ENCODE data around the gene NCAPH2.
"Not testable (repeated sequence)": the region's sequence is repeated elsewhere in the genome, so short reads cannot be mapped to it uniquely, and the experiment has no call there.

NCAPH2 gene

DNA sequence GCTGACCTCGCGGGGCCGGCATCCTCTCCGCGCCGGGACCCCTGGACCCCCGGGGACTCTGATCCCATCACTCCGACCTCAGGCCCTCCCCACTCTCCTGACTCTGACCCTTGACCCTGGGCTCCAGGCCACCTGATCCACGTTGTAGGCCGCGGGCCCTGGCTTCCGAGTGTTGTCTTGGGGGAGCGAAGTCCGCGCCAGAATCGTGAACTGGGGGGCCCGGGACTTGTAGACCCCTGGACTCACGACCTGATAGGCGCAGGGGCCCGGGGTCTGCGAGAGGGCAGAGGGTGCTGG is 22.5 kb downstream of the NCAPH2 start:
- peak overlapping the region; percentile 71 for H3K27ac ChIP-seq

DNA sequence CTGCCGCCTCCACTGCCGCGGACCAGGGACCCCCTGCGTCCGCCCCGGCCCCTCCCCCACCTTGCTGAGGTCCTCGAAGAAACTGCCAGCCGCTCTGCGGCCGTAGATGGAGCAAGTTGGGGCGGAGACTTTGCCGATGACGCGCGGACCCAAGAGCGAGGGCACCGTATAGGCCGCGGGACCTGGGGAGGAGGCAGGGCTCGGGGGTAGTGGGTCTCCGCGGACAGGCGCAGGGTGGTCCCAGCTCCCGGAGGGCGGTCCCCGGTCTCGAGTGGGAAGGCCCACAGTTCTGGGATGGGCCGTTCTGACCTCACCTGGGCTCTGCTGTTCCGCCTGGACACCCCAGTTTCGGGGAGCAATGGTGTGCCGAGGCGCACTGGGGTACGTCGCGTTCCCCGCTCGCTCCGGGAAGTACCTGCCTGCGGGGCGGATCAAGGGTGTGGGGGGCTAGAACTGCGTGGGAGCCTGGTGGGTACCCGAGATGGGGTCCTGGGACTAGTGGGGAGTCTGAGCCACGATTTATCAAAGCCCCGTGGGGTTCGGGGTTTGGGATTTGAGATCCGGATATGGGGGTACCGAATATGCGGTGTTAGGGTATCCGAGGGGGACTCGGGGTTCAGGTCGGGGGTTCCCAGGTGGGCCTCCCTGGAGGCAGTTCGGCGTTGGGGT is 23.0 kb downstream of the NCAPH2 start:
- TF ChIP-seq, protein P1, sequence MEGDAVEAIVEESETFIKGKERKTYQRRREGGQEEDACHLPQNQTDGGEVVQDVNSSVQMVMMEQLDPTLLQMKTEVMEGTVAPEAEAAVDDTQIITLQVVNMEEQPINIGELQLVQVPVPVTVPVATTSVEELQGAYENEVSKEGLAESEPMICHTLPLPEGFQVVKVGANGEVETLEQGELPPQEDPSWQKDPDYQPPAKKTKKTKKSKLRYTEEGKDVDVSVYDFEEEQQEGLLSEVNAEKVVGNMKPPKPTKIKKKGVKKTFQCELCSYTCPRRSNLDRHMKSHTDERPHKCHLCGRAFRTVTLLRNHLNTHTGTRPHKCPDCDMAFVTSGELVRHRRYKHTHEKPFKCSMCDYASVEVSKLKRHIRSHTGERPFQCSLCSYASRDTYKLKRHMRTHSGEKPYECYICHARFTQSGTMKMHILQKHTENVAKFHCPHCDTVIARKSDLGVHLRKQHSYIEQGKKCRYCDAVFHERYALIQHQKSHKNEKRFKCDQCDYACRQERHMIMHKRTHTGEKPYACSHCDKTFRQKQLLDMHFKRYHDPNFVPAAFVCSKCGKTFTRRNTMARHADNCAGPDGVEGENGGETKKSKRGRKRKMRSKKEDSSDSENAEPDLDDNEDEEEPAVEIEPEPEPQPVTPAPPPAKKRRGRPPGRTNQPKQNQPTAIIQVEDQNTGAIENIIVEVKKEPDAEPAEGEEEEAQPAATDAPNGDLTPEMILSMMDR (conservative IDR thresholded peaks at IDR 0.05) = no peak
- peak overlapping the region; percentile 71 for H3K27ac ChIP-seq

More for the DNA sequence above, 22.5 kb downstream of the NCAPH2 start:
- TF ChIP-seq, protein P1 (conservative IDR thresholded peaks at IDR 0.05) = no peak

DNA sequence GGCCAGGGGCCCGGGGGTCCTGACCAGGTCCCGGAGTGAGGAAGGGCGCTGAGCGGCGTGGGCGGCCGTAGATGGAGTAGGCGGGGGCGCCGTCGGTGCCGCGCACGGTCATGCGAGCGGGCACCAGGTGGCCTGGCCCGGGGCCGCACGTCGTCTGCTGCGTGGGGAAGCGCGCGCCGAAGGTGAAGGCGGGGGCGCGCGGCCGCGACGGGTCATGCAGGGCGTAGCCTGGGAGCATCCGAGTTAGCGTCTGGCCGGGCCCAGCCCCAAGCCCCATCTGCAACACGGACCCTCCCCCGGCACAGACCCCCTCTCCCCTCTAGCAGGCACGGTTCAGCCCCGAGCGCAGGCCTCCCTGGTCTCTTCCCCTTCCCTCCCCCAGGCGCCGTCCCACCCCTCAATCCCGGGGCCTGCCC is 23.5 kb downstream of the NCAPH2 start:
- H3K27ac ChIP-seq = peak overlapping the region; percentile 71
- TF ChIP-seq, protein P1 (conservative IDR thresholded peaks at IDR 0.05) = no peak

DNA sequence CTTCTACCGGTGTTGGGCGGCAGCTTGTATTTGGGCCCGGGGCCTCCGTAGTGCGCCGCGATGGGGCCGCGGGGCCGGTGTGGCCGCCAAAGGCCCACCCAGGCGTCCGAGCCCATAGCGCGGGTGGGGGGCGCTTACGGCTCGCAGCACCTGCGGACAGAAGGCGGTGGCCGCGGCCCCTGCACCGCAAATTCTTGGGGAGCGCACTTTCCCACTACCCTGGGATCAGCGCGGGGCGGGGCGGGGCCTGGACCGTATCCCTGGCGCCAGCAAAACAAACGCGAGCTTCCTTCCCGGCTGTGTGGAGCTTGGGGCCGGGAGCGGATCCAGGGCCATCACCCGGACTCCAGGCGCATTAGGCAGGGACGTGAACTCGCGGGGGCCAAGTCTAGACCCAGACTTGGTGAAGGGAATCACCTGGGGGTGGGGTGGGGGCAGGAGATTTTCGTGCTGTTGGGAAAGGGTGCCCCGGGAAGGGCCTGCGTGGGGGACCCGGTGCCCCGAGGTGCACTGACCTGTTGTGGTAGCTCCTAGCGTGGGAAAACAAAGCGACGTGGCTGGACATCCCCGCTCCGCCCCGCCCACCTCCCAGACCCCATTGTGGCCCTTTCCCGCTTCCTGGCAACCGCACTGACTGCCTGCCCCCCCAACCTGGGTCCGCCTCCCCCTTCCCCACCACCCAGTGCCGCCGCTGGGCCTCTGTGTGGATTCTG is 24.1 kb downstream of the NCAPH2 start:
- TF ChIP-seq, protein P1 (conservative IDR thresholded peaks at IDR 0.05) = no peak
- H3K27ac ChIP-seq = peak overlapping the region; percentile 71

DNA sequence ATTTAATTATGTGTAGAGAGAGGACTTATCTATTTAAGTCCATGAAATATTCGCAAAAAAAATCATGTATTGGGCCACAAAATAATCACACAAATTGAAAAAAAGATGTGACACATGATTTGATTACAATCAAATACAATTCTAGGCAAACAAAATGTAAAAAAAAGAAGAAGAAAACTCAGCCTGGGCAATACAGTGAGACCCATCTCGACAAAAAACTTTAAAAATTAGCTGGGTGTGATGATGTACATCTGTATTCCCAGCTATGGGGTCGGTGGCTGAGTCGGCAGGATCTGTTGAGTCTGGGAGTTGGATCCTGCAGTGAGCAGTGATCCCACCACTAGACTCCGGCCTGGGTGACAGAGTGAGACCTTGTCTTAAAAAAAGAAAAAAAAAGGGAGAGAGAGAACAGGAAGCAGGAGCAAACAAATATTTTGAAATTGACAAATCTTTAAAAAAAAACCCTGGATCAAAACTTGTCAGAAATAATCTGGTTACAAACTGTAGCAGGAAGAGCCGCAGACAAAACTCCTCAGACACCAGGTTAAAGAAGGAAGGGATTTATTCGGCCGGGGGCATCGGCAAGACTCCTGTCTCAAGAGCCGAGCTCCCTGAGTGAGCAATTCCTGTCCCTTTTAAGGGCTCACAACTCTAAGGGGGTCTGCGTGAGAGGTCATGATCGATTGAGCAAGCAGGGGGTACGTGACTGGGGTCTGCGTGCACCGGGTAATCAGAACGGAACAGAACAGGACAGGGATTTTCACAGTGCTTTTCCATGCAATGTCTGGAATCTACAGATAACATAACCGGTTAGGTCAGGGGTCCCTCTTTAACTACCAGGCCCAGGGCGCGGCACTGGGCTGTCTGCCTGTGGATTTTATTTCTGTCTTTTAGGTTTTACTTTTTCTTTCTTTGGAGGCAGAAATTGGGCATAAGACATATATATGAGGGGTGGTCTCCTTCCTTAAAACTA is 25.1 kb downstream of the NCAPH2 start:
- H3K27ac ChIP-seq = peak overlapping the region; percentile 71; the same call in 1 of the 2 replicates
- TF ChIP-seq, protein P1 (conservative IDR thresholded peaks at IDR 0.05) = no peak

DNA sequence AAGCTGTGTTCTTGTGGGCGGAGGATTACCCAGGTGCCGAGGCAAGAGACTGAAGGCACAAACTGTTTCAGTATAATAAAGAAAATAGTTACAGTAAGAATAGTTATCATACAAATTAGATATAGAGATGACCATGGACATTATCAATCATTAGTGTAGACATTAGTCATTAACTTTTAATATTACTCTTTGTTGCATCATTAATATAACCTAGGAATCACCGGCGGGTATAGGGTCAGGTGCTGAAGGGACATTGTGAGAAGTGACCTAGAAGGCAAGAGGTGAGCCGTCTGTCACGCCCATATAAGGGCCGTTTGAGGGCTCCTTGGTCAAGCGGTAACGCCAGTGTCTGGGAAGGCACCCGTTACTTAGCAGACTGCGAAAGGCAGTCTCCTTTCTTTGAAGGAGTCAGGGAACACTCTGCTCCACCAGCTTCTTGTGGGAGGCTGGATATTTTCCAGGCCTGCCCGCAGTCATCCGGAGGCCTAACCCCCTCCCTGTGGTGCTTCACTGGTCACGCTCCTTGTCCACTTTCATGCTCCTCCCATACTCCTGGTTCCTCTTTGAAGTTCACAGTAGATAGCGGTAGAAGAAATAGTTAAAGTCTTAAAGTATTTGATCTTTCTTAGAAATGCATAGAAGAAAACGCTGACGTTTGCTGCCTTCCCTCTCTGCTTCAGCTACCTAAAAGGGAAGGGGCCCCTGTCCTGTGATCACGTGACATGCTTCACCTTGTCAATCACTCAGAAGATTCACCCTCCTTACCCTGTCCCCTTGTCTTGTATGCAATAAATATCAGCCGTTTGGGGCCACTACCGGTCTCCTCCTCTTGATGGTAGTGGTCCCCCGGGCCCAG is 26.1 kb downstream of the NCAPH2 start:
- H3K27ac ChIP-seq = not testable (repeated sequence)

DNA sequence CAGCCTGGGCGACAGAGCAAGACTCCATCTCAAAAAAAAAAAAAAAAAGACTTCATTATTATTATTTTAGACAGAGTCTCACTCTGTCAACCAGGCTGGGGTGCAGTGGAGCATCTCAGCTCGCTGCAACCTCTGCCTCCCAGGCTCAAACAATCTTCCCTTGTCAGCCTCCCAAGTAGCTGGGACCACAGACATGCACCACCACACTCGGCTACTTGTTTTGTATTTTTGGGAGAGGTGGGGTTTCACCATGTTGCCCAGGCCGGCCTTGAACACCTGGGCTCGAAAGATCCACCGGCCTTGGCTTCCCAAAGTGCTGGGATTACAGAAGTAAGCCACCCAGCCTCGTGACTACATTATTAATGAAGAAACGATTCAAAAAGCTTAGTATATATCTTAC is 27.1 kb downstream of the NCAPH2 start:
- no peak overlapping the region for H3K27ac ChIP-seq

More for the DNA sequence above, 27.1 kb downstream of the NCAPH2 start:
- TF ChIP-seq, protein P1 (conservative IDR thresholded peaks at IDR 0.05) = no peak
